ENCODE results near the gene CCN5.
A peak's percentile ranks its signal among the peaks of the same experiment; 100 is the strongest.

CCN5 gene

DNA sequence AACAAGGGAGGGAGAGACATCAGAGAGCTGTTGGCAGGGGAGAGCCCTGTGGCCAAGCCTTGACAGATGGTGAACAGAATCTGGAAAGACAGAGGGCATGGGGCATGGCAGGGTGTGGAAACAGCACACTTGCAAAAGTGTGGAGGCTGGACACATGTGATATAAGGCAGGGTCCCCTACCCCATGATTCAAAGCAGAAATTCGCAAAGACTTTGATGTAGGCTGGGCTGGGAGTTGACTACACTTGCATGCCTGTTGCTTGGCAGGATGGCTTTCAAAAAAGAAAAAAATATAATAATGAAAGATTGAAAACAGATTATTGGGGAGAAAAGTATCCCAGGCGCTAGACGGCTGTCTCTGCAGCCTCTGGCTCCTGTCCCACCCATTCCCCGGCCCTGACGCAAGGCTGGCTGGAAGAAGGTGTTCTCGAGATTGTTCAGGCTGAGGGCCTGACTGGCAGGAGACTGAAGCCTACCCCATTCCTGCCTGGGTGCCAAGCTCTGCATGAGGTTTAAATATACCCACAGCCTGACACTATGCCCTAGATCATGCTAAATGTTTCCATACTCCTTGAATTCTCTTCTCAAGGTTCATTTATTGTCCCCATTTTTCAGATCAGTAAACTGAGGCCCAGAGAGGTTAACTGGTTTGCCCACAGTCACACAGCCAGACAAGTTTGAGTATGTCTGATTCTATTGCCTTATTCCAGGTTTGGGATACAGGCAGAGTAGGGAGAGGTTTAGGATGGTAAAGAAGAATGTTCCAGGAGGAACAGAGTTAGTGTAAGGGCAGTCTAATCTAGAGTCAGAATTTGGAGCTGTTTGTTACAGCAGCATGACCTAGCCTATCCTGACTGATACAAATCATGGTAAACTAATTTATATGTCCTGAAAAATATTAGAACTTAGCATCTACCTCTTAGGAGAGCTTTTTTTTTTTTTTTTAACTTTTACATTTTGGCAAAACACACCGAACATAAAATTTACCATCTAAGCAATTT, 23.4 kb upstream of the CCN5 start:
- DNase-seq (ENCODE audit: low read depth): no peak
- no peak overlapping the region for H3K4me3 ChIP-seq (ENCODE audit: low read depth, low read length)
- TF ChIP-seq, protein P1, sequence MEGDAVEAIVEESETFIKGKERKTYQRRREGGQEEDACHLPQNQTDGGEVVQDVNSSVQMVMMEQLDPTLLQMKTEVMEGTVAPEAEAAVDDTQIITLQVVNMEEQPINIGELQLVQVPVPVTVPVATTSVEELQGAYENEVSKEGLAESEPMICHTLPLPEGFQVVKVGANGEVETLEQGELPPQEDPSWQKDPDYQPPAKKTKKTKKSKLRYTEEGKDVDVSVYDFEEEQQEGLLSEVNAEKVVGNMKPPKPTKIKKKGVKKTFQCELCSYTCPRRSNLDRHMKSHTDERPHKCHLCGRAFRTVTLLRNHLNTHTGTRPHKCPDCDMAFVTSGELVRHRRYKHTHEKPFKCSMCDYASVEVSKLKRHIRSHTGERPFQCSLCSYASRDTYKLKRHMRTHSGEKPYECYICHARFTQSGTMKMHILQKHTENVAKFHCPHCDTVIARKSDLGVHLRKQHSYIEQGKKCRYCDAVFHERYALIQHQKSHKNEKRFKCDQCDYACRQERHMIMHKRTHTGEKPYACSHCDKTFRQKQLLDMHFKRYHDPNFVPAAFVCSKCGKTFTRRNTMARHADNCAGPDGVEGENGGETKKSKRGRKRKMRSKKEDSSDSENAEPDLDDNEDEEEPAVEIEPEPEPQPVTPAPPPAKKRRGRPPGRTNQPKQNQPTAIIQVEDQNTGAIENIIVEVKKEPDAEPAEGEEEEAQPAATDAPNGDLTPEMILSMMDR (IDR thresholded peaks at IDR 0.05; ENCODE audit: insufficient read depth, low read depth, low read length, missing control alignments): no peak

DNA sequence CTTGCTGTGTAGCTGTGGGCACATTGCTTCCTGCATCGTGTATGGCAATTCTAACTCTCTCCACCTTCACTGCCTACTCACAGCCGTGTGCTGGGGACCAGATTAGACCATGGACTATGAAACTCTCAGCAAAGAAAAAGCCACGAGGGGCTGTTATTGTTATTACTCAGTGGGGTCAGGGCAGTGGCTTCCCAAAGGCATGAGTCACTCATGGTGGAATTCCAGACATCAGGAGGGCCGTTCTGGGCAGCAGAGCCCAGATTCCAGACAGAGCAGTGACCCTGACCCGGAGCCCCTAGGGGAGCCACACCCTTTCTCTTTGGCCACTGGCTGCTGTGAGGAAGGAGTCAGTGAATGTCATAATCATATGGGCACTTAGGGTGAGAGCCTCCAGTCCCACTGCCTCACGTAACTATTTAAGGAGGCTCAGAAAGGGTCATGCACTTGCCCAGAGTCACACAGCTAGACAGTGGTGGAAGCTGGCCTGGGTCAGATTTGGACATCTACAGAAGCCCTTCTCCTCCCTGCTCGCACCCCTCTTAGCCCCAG, 22.2 kb upstream of the CCN5 start:
- no peak overlapping the region for H3K4me3 ChIP-seq (ENCODE audit: low read depth, low read length)
- DNase-seq (ENCODE audit: low read depth): no peak
- TF ChIP-seq, protein P1 (IDR thresholded peaks at IDR 0.05; ENCODE audit: insufficient read depth, low read depth, low read length, missing control alignments): no peak

DNA sequence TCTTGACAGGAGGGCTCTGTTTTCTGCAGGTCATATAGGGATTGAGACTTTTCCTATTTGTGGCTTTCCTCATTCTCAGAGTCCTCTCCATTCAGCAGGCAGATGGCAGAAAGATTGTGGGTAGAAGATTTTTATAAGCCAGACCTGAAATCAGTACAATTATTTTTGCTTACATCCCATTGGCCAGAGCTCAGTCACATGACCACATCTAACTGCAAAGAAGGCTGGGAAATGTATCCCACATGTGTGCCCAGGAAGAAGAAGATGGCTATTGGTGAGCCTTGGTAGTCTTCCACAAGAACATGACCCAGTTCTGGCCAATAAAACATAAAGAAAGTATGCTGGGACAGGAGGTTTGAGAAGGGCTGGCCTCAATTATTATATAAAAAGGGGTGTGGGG, 21.5 kb upstream of the CCN5 start:
- TF ChIP-seq, protein P1 (IDR thresholded peaks at IDR 0.05; ENCODE audit: insufficient read depth, low read depth, low read length, missing control alignments): no peak
- no peak overlapping the region for H3K4me3 ChIP-seq (ENCODE audit: low read depth, low read length)
- no peak for DNase-seq (ENCODE audit: low read depth)

DNA sequence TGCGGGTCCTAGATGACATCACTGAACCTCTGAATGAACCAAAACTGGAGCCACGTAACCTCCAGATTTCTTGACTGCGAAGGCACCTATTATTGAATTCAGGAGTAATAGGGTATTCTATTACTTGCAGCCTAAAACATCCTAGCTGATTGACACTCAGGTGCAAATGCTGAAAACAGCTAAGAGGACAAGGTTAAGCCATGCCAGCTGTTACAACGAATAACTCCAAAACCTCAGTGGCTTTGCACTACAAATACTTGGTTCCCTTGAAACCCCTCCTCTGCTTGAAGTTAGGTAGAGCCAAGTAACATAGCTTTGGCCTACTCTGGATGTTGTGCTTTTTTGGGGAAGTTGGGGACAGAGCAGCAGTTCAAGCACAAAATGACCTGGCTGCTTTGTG, 21.0 kb upstream of the CCN5 start:
- no peak overlapping the region for H3K4me3 ChIP-seq (ENCODE audit: low read depth, low read length)
- TF ChIP-seq, protein P1 (IDR thresholded peaks at IDR 0.05; ENCODE audit: insufficient read depth, low read depth, low read length, missing control alignments): no peak
- DNase-seq (ENCODE audit: low read depth): no peak

DNA sequence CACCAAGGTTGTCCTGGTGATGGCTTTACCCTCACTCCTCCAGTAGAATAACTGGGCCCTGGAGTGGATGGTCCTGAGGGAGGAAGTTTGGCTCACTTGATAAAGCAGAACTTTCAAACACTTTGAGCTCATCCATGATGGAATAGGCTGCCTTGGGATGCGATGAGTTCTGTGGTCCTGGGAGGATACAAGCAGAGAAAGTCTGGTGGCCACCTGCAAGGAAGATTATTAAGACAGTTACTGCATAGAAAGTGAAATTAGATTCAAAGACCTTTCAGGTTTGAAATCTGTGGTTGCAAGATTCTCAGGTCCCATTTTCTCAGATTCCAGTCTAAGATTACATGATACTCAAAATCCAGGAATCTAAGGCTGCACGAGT, 19.9 kb upstream of the CCN5 start:
- TF ChIP-seq, protein P1 (IDR thresholded peaks at IDR 0.05; ENCODE audit: insufficient read depth, low read depth, low read length, missing control alignments): no peak
- no peak overlapping the region for H3K4me3 ChIP-seq (ENCODE audit: low read depth, low read length)
- peak; percentile 33 for DNase-seq (ENCODE audit: low read depth)

DNA sequence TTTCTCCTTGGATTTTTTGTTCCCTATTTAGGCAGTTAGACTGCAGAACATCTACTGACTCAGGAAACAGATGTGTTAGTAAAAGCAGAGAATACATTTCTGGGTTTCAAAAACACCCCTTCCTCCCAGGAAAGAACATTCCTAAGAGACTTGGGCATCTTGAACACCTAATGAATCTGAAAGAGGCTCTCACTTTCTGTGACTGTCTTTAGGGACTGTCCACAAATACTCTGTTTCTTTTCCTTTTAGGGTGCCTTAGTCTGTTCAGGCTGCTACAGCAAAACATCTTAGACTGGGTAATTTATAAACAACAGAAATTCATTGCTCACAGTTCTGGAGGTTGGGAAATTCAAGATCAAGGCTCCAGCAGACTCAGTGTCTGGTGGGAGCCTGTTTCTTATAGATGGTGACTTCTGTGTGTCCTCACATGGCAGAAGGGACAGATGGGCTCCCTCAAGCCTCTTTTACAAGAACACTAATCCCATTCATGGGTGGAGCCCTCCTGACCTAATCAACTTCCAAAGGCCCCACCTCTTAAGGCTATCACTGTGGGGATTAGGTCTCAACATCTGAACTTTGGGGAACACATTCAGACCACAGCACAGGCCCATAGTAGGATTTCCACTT, 19.4 kb upstream of the CCN5 start:
- no peak overlapping the region for H3K4me3 ChIP-seq (ENCODE audit: low read depth, low read length)
- peak; percentile 49 for DNase-seq (ENCODE audit: low read depth)
- TF ChIP-seq, protein P1 (IDR thresholded peaks at IDR 0.05; ENCODE audit: insufficient read depth, low read depth, low read length, missing control alignments): no peak

All from GM12865 (cell line).